PC-3 (cell line): ENCODE results near the gene CNIH3. TPM values are rescaled to one million over a fixed set of nuclear protein-coding genes. Genes with fewer than 3 reads are reported as not detected.

Source experiments
- ATAC-seq: fragments of 200-7000 bp; cut with Tn5 transposase; 2 replicates; pipeline ENCODE4 v1.9.1; 2020; ENCODE audit warnings: mild to moderate bottlenecking, moderate library complexity
- BruUV-seq: library from RNA; stranded (reverse); fragments of 400-500 nt; replicated peaks from 2 replicates; lab custom pipeline; 2021; lab: Mats Ljungman, UMichigan
- CTCF ChIA-PET: fragments of 300-600 bp; sonication (Branson Sonifier 250); formaldehyde crosslinking; loops from one replicate; lab custom pipeline; 2022; ENCODE audit warnings: antibody characterized with exemption; lab: Charles Lee
- POLR2A ChIA-PET: fragments of 300-600 bp; sonication (Branson Sonifier 250); formaldehyde crosslinking; loops from one replicate; lab custom pipeline; 2022; ENCODE audit warnings: antibody characterized with exemption; ENCODE audit not compliant: unreplicated experiment; lab: Charles Lee
- DNase-seq: peaks from one replicate; pipeline ENCODE4 v3.0.0-alpha.2; 2015
- H2AFZ ChIP-seq: fragments of 300-600 bp; sonication (generic); 2 replicates; pipeline ENCODE4 v1.6.0; 2016; ENCODE audit warnings: antibody characterized with exemption, low read length
- H3F3A ChIP-seq: fragments of 300-600 bp; sonication (generic); one replicate; pipeline ENCODE4 v1.6.0; 2017; ENCODE audit warnings: antibody characterized with exemption, low read length, control low read depth, mild to moderate bottlenecking; ENCODE audit not compliant: unreplicated experiment
- H3K27ac ChIP-seq: fragments of 300-600 bp; sonication (generic); 2 replicates; pipeline ENCODE4 v1.5.1; 2016; ENCODE audit warnings: mild to moderate bottlenecking, low read length
- H3K27me3 ChIP-seq: fragments of 300-600 bp; sonication (generic); 2 replicates; pipeline ENCODE4 v1.6.1; 2016; ENCODE audit warnings: low read length, mixed read lengths
- H3K36me3 ChIP-seq: fragments of 300-600 bp; sonication (generic); 2 replicates; pipeline ENCODE4 v1.6.1; 2016; ENCODE audit warnings: low read depth, mixed run types, low read length, mixed read lengths
- H3K4me1 ChIP-seq: fragments of 300-600 bp; sonication (generic); 2 replicates; pipeline ENCODE4 v1.5.1; 2016; ENCODE audit warnings: low read length; ENCODE audit not compliant: insufficient read depth
- H3K4me2 ChIP-seq: fragments of 300-600 bp; sonication (generic); 2 replicates; pipeline ENCODE4 v1.6.0; 2016; ENCODE audit warnings: low read length
- H3K4me3 ChIP-seq: fragments of 300-600 bp; sonication (generic); 2 replicates; pipeline ENCODE4 v1.5.1; 2016; ENCODE audit warnings: mild to moderate bottlenecking, low read length, mixed read lengths
- H3K79me2 ChIP-seq: fragments of 300-600 bp; sonication (generic); 2 replicates; pipeline ENCODE4 v1.6.1; 2017; ENCODE audit warnings: low read length, mixed read lengths
- H3K9ac ChIP-seq: fragments of 300-600 bp; sonication (generic); 2 replicates; pipeline ENCODE4 v1.6.0; 2016; ENCODE audit warnings: mild to moderate bottlenecking, low read length
- H3K9me2 ChIP-seq: fragments of 300-600 bp; sonication (generic); replicated peaks from 2 replicates; pipeline ENCODE4 v1.6.1; 2016; ENCODE audit warnings: mixed run types, low read length, mixed read lengths
- H3K9me3 ChIP-seq: fragments of 300-600 bp; sonication (generic); 2 replicates; pipeline ENCODE4 v1.6.1; 2016; ENCODE audit warnings: low read length, mixed read lengths
- H4K20me1 ChIP-seq: fragments of 300-600 bp; sonication (generic); 2 replicates; pipeline ENCODE4 v1.6.1; 2016; ENCODE audit warnings: low read length, mixed read lengths
- EZH2 ChIP-seq: fragments of 300-600 bp; sonication (generic); IDR thresholded peaks from one replicate; pipeline ENCODE4 v1.6.1; 2017; ENCODE audit warnings: antibody characterized with exemption, mild to moderate bottlenecking, low read length; ENCODE audit not compliant: unreplicated experiment
- EZH2phosphoT487 ChIP-seq: fragments of 300-600 bp; sonication (generic); IDR thresholded peaks from 2 replicates; pipeline ENCODE4 v1.6.1; 2018; ENCODE audit warnings: mild to moderate bottlenecking, antibody characterized with exemption, low read length, borderline replicate concordance
- intact Hi-C: fragments of 100-400 bp; cut with micrococcal nuclease; formaldehyde crosslinking; loops from 2 replicates; pipeline ENCODE4 v1.9.0; 2023
- total RNA-seq: library from RNA; depleted of rRNA; stranded (reverse); fragments of >200 nt; gene quantifications from 2 replicates; pipeline ENCODE4 v1.2.3, GENCODE V29; 2014
- TF ChIP-seq, protein P1 (sequence below): fragments of 300-600 bp; sonication (generic); conservative IDR thresholded peaks from 2 replicates; pipeline ENCODE4 v1.5.1; 2017; ENCODE audit warnings: antibody characterized with exemption, low read depth, mild to moderate bottlenecking, low read length

CNIH3 gene
- total RNA-seq, 1 experiment from 2014 or later: 7.4 TPM

DNA sequence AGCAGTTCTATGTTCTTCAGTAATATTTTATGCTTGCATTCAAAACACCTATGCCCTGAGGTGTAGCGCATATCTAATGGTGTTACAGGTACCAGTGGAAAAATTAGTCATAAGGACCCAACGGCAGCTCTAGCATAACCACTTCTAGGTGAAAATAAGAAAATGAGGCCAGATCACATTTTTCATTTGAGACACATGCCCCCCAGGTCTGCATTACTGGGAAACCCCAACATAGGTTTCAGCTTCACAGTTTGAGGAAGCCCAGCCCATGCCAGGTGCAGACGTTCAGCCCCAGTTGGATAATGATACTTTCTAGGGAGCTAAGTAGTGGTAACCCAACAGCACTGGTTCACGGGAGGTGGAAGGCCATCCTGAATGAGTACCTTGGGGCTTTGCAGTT lies 129.8 kb downstream of the CNIH3 start:
- ChIA-PET CTCF (no interaction called here), POLR2A (no interaction called here)

GRCh38 chr1:224747578-224747977 lies 131.5 kb downstream of the CNIH3 start:
- no TSS peak for BruUV-seq
- H3F3A ChIP-seq: no peaks in the 10 kb centered on the region
- no peak overlapping the region for H3K27ac ChIP-seq
- no peaks in the 10 kb centered on the region for H3K36me3 ChIP-seq
- intact Hi-C loops: no loop called here
- peak overlapping the region; percentile 7; the same call in 1 of the 2 replicates for H2AFZ ChIP-seq
- TF ChIP-seq, protein P1, sequence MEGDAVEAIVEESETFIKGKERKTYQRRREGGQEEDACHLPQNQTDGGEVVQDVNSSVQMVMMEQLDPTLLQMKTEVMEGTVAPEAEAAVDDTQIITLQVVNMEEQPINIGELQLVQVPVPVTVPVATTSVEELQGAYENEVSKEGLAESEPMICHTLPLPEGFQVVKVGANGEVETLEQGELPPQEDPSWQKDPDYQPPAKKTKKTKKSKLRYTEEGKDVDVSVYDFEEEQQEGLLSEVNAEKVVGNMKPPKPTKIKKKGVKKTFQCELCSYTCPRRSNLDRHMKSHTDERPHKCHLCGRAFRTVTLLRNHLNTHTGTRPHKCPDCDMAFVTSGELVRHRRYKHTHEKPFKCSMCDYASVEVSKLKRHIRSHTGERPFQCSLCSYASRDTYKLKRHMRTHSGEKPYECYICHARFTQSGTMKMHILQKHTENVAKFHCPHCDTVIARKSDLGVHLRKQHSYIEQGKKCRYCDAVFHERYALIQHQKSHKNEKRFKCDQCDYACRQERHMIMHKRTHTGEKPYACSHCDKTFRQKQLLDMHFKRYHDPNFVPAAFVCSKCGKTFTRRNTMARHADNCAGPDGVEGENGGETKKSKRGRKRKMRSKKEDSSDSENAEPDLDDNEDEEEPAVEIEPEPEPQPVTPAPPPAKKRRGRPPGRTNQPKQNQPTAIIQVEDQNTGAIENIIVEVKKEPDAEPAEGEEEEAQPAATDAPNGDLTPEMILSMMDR: no peak
- TF ChIP-seq EZH2: no peak
- TF ChIP-seq EZH2phosphoT487: no peak
- CTCF ChIA-PET: no interaction called here
- H3K9ac ChIP-seq: no peak overlapping the region
- no peaks in the 10 kb centered on the region for H3K9me2 ChIP-seq
- H4K20me1 ChIP-seq: no peaks in the 10 kb centered on the region
- H3K4me1 ChIP-seq: peaks cover 7% of the 10 kb centered on the region; the same call in 1 of the 2 replicates
- H3K9me3 ChIP-seq: no peaks in the 10 kb centered on the region
- no peak overlapping the region for H3K4me2 ChIP-seq
- H3K79me2 ChIP-seq: no peaks in the 10 kb centered on the region
- DNase-seq (peak; percentile 63), ATAC-seq (0 out of 2 replicates have a peak, but pooled peaks have one; percentile 45)
- POLR2A ChIA-PET: no interaction called here
- no peak overlapping the region for H3K4me3 ChIP-seq
- peaks cover 5% of the 10 kb centered on the region for H3K27me3 ChIP-seq

More for the DNA sequence above, 129.8 kb downstream of the CNIH3 start:
- Histone ChIP-seq H3K9me2 (no peaks in the 10 kb centered on the region), H3K79me2 (no peaks in the 10 kb centered on the region), H2AFZ (no peak overlapping the region), H3K27me3 (peaks cover 5% of the 10 kb centered on the region; the same call in 1 of the 2 replicates), H3K27ac (no peak overlapping the region), H3K9me3 (no peaks in the 10 kb centered on the region), H3K9ac (no peak overlapping the region), H3K4me1 (peaks cover 7% of the 10 kb centered on the region; the same call in 1 of the 2 replicates), H4K20me1 (no peaks in the 10 kb centered on the region), H3K4me2 (no peak overlapping the region), H3K36me3 (no peaks in the 10 kb centered on the region), H3K4me3 (no peak overlapping the region), H3F3A (no peaks in the 10 kb centered on the region)
- BruUV-seq: no TSS peak
- DNase-seq: no peak
- TF ChIP-seq, protein P1: no peak
- no peak for TF ChIP-seq EZH2phosphoT487
- no peak for TF ChIP-seq EZH2
- ATAC-seq: no peak
- intact Hi-C loops: no loop called here

GRCh38 chr1:224749916-224750315 lies 133.8 kb downstream of the CNIH3 start:
- BruUV-seq: no TSS peak
- Histone ChIP-seq H2AFZ (no peak overlapping the region), H3K4me3 (no peak overlapping the region), H3K79me2 (no peaks in the 10 kb centered on the region), H3K9me3 (no peaks in the 10 kb centered on the region), H3K4me1 (peaks cover 7% of the 10 kb centered on the region; the same call in 1 of the 2 replicates), H3K9ac (no peak overlapping the region), H3F3A (no peaks in the 10 kb centered on the region), H3K9me2 (no peaks in the 10 kb centered on the region), H3K36me3 (no peaks in the 10 kb centered on the region), H3K27ac (no peak overlapping the region), H3K27me3 (peaks cover 5% of the 10 kb centered on the region), H4K20me1 (no peaks in the 10 kb centered on the region), H3K4me2 (no peak overlapping the region)
- DNase-seq: no peak
- POLR2A ChIA-PET: no interaction called here
- CTCF ChIA-PET: no interaction called here
- ATAC-seq: no peak
- TF ChIP-seq, protein P1: no peak
- TF ChIP-seq EZH2: no peak
- TF ChIP-seq EZH2phosphoT487: no peak
- intact Hi-C loops: no loop called here
